Smooth muscle cell (in vitro differentiated cells): Measurements from ENCODE around the gene CAMK1D. TPM values are rescaled to one million over a fixed set of nuclear protein-coding genes. Genes with fewer than 3 reads are reported as not detected.

Source experiments
- DNase-seq: peaks from one replicate; lab custom pipeline; 2025; ENCODE audit not compliant: unreplicated experiment; lab: John Stamatoyannopoulos, UW
- H2AFZ ChIP-seq: fragments of 200-600 bp; sonication (generic); 2 replicates; pipeline ENCODE4 v1.6.0; 2016; ENCODE audit warnings: antibody characterized with exemption, low read depth, mild to moderate bottlenecking
- H3F3A ChIP-seq: fragments of 200-600 bp; sonication (generic); 2 replicates; pipeline ENCODE4 v1.6.0; 2017; ENCODE audit warnings: antibody characterized with exemption, low read depth
- H3K27ac ChIP-seq: fragments of 200-600 bp; sonication (generic); 2 replicates; pipeline ENCODE4 v1.5.1; 2016; ENCODE audit warnings: low read depth, mild to moderate bottlenecking
- H3K27me3 ChIP-seq: fragments of 200-600 bp; sonication (generic); 2 replicates; pipeline ENCODE4 v1.6.1; 2016; ENCODE audit warnings: low read depth, mild to moderate bottlenecking
- H3K36me3 ChIP-seq: fragments of 200-600 bp; sonication (generic); 2 replicates; pipeline ENCODE4 v1.5.1; 2016; ENCODE audit warnings: low read depth
- H3K4me1 ChIP-seq: fragments of 200-600 bp; sonication (generic); 2 replicates; pipeline ENCODE4 v1.5.1; 2016; ENCODE audit warnings: low read depth
- H3K4me2 ChIP-seq: fragments of 200-600 bp; sonication (generic); 2 replicates; pipeline ENCODE4 v1.6.0; 2016; ENCODE audit warnings: mild to moderate bottlenecking
- H3K4me3 ChIP-seq: fragments of 200-600 bp; sonication (generic); 2 replicates; pipeline ENCODE4 v1.5.1; 2016; ENCODE audit warnings: mild to moderate bottlenecking
- H3K79me2 ChIP-seq: fragments of 200-600 bp; sonication (generic); 2 replicates; pipeline ENCODE4 v1.6.0; 2016; ENCODE audit warnings: low read depth, mild to moderate bottlenecking
- H3K9ac ChIP-seq: fragments of 200-600 bp; sonication (generic); 2 replicates; pipeline ENCODE4 v1.6.0; 2016; ENCODE audit warnings: low read depth
- H3K9me3 ChIP-seq: fragments of 200-600 bp; sonication (generic); replicated peaks from 2 replicates; pipeline ENCODE4 v1.5.1; 2016; ENCODE audit warnings: low read depth
- H4K20me1 ChIP-seq: fragments of 200-600 bp; sonication (generic); 2 replicates; pipeline ENCODE4 v1.6.0; 2016; ENCODE audit warnings: low read depth
- CTCF ChIP-seq: fragments of 200-600 bp; sonication (generic); IDR thresholded peaks from 2 replicates; pipeline ENCODE4 v1.5.1; 2017; ENCODE audit warnings: borderline replicate concordance, mild to moderate bottlenecking, antibody characterized with exemption; ENCODE audit not compliant: insufficient read depth, poor library complexity, severe bottlenecking
- WGBS: methylation state at CpG from one replicate; pipeline ENCODE4 v1.1.7; 2016; ENCODE audit warnings: low lambda C conversion rate; 5-methylcytosine and 5-hydroxymethylcytosine counted together
- polyA plus RNA-seq: library from polyadenylated mRNA; unstranded; fragments of >200 nt; fragmentation: Nextera tagmentation; extraction: Ambion mirVana; gene quantifications from 2 replicates; pipeline ENCODE4 v1.2.1, GENCODE V29; 2016
- total RNA-seq: library from RNA; depleted of rRNA; stranded (reverse); fragments of >200 nt; gene quantifications from 2 replicates; pipeline ENCODE4 v1.2.3, GENCODE V29; 2014

CAMK1D gene
- total and polyA plus RNA-seq, 2 experiments from 2014 or later: 1.6 to 2.3 TPM

- H3K36me3 ChIP-seq: no peaks in the 10 kb centered on the region
- H3K4me2 ChIP-seq: no peak overlapping the region
- 74% methylated on average over 6 of the region's 6 CpGs for WGBS
- no peak overlapping the region for H2AFZ ChIP-seq
- no peak for DNase-seq
- H3K4me3 ChIP-seq: no peak overlapping the region
- H3K79me2 ChIP-seq: no peaks in the 10 kb centered on the region
- H3K9me3 ChIP-seq: no peaks in the 10 kb centered on the region
- no peaks in the 10 kb centered on the region for H3K27me3 ChIP-seq
- no peak overlapping the region for H3K27ac ChIP-seq
- no peak for TF ChIP-seq CTCF
- H3K4me1 ChIP-seq: no peaks in the 10 kb centered on the region
- no peak overlapping the region for H3K9ac ChIP-seq
- no peaks in the 10 kb centered on the region for H3F3A ChIP-seq
- no peaks in the 10 kb centered on the region for H4K20me1 ChIP-seq
Measured at GRCh38 chr10:12396567-12396966, 47.2 kb downstream of the CAMK1D start.

- Histone ChIP-seq H3K9ac (no peak overlapping the region), H3K79me2 (no peaks in the 10 kb centered on the region), H3K4me3 (no peak overlapping the region), H3K27me3 (no peaks in the 10 kb centered on the region), H3K4me1 (no peaks in the 10 kb centered on the region), H3F3A (no peaks in the 10 kb centered on the region), H4K20me1 (no peaks in the 10 kb centered on the region), H2AFZ (no peak overlapping the region), H3K36me3 (no peaks in the 10 kb centered on the region), H3K9me3 (no peaks in the 10 kb centered on the region), H3K27ac (no peak overlapping the region), H3K4me2 (no peak overlapping the region)
- DNase-seq: no peak
- 94% methylated on average over 10 of the region's 10 CpGs for WGBS
- TF ChIP-seq CTCF: no peak
Measured at GRCh38 chr10:12397147-12397896, 48.0 kb downstream of the CAMK1D start.

- Histone ChIP-seq H3F3A (no peaks in the 10 kb centered on the region), H3K4me3 (no peak overlapping the region), H3K27me3 (no peaks in the 10 kb centered on the region), H3K9me3 (no peaks in the 10 kb centered on the region), H3K36me3 (no peaks in the 10 kb centered on the region), H3K27ac (no peak overlapping the region), H4K20me1 (no peaks in the 10 kb centered on the region), H3K9ac (no peak overlapping the region), H2AFZ (no peak overlapping the region), H3K4me1 (no peaks in the 10 kb centered on the region), H3K4me2 (no peak overlapping the region), H3K79me2 (no peaks in the 10 kb centered on the region)
- TF ChIP-seq CTCF: no peak
- no peak for DNase-seq
- 87% methylated on average over 2 of the region's 2 CpGs for WGBS
Measured at GRCh38 chr10:12397941-12398340, 48.6 kb downstream of the CAMK1D start.
